HTR-8/SVneo (cell line): ENCODE measurements around the gene TGIF2.

Source experiments
- DNase-seq: peaks from one replicate; pipeline ENCODE4 v3.0.0; 2011; ENCODE audit warnings: low spot score, mixed read lengths; ENCODE audit not compliant: insufficient read length
- FAIRE-seq: peaks from 2 replicates; lab custom pipeline; 2011; peaks lifted over from hg19 to GRCh38; lab: Jason Lieb, UNC

TGIF2 gene

DNA sequence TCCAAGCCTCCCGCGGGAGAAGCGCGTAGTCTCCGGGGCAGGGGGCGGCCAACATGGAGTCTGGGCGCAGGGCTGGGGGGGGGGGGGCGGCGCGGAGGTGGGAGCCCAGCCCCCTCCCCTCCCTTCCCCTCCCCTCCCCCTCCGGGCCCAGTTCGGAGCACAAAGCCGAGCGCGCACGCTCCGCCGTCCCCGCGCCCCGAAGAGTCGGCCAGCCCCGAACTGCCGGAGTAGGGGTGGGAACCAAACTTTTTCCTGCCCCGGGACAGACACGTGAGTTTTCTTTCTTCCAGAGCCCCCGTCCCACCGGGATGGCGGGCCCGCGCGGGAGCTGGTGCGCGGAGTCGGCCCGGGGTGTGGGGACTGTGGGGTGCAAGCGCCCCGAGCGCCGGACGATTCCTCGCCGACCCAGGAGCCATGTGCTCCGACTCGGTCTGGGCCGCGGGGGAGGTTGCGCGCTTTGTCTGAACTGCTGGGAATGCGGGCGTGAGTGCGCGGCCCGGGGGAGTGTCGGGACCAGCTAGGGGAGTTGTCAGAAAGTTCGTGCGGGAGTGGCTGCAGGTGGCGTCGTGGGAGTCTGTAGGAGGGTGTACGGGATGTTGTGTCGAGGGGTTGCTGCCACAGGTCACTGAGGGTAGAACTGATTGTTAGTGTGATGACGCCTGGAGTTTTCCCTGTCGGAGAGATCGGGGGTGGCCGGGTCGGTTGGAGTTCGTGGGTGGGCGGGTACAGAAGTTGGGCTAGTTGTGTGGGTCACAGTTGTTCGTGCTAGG lies 1.2 kb downstream of the TGIF2 start:
- FAIRE-seq (peak; percentile 95), DNase-seq (peak; percentile 69)

DNA sequence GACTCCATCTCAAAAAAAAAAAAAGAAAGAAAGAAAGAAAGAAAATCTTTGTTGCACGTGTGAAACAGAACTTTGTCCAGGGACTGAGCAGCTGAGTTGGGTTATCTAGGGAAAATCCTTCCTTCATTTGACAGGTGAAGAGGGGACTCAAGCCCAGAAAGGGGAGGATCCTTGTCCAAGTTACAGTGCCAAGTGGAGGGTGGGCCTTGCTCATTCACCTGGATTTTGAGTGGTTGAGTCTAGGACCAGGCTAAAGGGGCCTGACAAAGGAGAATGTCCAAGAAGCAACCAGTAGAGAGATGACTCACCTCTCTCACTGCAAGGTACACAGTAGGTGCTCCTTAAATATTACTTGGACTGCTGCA lies 2.7 kb downstream of the TGIF2 start:
- DNase-seq = no peak
- FAIRE-seq = no peak

DNA sequence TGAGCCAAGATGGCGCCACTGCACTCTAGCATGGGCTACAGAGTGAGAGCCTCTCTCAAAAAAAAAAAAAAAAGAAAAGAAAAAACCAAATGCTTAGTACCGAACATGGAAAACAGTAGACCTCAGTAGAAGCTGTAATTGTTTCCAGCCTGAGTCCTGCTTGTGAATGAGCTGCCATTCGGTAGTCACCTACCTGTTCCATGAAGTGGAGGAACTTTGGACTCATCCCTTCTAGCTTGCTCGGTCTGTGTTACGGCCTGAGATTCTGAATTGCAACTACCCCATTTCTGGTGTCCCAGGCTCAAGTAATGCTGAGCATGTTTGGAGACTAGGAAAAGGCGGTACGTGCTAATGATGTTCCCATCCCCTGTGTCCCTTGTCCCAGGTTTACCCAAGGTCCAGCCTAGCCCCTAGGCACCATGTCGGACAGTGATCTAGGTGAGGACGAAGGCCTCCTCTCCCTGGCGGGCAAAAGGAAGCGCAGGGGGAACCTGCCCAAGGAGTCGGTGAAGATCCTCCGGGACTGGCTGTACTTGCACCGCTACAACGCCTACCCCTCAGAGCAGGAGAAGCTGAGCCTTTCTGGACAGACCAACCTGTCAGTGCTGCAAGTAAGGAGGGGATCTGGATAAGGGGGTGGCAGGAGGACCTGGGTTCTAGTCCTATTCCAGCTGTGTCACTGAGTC lies 5.1 kb downstream of the TGIF2 start:
- DNase-seq (no peak), FAIRE-seq (peak; percentile 57)

DNA sequence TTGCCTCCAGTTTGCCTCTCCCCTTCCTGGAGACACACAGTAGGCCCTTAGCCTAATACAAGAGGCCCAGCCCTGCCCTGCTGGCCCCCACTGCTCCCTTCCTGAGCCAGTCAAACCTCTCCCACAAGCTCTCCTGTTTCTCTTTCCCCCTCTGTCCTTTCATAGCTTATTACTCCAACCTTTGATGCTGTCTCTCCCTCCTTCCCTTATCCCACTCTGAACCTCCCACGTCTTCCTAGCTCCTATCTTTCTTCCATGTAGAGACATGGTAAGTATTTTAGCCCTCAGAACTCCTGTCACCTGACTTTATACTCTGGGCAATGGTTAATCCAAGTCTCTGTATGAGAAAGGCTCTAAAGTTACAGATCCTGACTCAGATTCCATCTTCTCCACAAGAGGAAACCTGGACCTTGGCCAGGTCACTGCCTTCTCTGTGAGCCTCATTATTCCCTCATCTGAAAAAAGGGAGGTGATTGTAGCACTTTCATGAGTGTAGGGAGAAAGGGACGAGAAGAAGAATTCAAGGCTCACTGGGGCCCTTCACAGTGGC lies 6.7 kb downstream of the TGIF2 start:
- FAIRE-seq (no peak), DNase-seq (no peak)

DNA sequence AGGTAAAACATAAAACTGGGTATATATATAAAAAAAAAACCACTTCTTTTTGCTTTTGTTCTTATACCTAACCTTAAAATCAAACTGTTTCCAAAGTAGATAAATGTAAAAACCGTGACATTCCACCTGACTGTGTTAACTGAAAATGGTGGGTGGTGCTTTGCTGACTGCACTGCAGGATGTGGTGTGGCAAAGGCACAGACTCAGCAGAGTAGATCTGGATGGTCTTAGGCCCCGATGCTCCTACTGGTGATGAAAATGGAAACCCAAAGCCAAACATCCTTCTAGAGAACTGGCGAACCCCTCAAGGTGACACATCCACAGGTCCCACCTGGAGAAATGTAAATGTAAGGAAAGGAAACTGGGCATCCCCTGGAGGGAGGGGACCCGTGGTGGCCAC lies 8.9 kb downstream of the TGIF2 start:
- FAIRE-seq (no peak), DNase-seq (no peak)

DNA sequence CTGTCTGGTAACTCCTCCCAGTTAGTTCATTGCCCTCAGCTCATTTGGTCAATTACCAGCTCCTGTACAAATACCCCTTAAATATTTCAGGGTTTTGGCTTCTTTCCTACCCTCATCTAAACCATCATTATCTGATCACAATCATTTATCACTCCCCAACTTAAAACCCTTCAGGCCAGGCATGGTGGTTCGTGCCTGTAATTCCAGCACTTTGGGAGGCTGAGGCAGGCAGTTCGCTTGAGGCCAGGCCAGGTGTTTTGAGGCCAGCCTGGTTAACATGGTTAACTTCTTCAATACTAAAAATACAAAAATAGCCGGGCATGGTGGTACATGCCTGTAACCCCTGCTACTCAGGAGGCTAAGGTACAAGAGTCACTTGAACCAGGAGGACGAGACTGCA lies 9.4 kb downstream of the TGIF2 start:
- FAIRE-seq (no peak), DNase-seq (no peak)

DNA sequence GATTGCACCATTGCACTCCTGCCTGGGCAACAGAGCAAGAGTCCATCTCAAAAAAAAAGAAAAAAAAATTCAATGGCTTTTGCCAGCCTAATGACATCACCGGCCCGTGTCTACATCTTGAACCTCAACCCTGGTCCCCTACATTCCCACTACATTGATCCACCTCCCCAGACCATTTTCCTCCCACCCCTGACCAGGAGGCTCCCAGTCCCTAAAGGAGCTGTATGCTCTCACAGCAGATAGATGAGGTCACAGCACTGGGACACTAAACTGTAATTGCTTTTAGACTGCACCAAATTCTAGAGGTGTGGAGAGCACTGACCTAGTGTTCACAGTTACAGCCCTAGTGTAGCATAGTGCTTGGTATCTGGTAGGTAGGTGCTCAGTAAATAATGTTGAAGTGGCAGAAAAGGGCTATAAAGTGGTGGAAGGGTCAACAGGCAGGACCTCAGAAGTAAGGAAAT lies 10.7 kb downstream of the TGIF2 start:
- peak; percentile 40 for FAIRE-seq

DNA sequence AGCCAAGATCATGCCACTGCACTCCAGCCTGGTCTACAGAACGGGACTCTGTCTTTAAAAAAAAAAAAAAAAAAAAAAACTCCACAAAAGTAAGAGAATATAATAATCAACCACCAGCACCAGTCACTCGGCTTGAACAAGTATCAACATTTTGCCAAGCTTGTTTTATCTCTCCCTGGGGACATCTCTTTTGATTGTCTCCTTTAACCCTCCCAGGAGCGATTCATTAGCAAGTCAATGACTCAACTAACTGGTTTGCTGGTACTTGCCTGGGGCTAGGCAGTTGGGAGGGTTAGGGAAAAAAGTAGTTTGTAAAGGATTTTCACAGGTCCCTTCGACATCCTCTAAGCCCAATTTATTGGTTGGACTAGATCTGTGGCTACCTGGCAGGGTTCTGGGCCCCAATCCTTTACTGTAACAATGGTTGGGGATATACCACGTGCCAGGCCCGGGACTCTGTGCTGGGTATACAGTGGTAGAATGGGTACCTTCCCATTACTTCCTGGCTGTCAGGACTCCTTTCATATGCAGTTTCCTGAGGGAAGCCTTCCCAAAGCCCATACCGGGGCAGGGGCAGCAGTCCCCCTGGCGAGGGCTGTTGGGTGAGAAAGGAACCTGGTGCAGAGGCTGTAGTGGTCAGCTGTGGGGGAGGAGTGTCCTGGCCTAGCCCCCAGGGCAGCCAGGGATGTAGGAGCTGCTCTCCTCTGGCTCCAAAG lies 12.2 kb downstream of the TGIF2 start:
- FAIRE-seq (no peak), DNase-seq (no peak)

More for the DNA sequence above, 10.7 kb downstream of the TGIF2 start:
- DNase-seq = no peak

DNA sequence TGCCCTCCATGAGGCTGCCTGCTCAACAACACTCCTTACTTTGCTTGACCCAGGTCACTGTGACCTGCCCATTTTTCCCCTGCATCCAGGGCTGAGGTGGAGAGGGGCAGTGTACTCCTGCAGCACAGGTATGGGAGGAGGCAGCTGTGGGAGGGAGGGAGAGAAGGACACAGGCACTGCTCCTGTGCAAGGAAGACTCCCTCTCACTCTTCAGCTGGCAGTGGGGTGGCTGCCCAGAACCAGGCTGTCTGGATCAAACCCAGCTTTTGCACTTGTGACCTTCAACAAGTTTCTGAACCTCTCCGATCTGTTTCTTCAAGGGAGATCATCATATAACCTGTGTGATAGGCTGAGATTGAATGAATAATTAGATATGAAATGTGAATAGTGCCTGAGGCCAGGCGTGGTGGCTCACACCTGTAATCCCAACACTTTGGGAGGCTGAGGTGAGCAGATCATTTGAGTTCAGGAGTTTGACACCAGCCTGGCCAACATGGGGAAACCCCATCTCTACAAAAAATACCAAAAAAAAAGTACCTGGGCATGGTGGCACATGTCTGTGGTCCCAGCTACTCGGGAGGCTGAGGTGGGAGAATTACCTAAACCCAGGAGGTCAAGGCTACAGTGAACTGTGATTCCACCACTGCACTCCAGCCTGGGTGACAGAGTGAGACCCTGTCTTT lies 14.1 kb downstream of the TGIF2 start:
- FAIRE-seq = peak; percentile 31
- no peak for DNase-seq

DNA sequence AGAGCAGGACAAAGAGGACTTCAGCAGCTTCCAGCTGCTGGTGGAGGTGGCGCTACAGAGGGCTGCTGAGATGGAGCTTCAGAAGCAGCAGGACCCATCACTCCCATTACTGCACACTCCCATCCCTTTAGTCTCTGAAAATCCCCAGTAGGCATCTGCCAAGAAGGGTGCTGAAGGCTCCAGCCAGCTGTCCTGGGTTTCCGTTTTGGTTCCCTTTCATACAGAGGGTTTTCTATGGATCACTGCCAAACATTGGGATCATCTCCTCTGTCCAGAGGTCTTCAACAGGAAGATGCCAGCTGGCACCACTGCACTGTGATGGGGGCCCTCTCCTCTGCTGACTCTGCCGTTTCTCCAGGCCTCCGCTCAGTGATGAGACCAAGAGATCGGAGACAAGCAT lies 17.9 kb downstream of the TGIF2 start:
- no peak for FAIRE-seq
- no peak for DNase-seq

DNA sequence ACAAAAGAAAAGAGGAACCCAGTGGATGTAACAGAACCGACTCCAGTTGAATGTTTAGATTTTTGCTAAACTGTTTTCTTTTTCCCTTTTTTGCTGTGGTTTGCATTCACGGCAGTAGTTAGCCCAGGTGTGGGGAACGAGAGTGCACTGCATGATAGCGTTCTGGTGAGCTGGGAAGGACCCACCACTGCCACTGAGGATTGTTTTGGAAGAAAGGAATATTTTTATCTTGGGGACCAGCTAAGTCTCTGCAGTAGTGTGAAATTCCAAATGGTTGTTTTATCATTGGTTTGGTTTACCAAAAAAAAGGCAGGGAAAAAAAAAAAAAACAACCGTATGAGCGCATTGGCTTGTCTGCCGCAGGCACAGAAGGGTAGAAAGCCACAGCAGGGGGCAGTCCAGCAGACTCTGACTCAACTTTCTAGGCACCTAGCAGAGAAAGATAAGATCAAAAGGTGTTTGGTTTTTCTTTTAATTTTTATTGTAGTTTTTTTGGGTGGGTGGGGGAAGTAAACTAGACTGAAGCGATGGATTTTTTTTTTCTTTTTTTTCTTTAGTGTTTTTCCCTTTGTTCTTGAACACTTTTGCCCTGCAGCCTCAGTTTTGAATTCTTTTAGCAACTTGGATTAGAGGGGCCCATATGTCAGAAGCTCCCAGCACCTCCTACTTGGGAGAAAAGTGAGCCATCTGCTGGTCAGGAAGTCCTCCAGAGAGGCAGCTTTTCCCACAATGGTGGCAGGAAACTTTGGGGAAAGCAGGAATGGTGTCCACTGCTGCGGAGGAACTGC lies 18.7 kb downstream of the TGIF2 start:
- DNase-seq = no peak
- peak; percentile 9 for FAIRE-seq

DNA sequence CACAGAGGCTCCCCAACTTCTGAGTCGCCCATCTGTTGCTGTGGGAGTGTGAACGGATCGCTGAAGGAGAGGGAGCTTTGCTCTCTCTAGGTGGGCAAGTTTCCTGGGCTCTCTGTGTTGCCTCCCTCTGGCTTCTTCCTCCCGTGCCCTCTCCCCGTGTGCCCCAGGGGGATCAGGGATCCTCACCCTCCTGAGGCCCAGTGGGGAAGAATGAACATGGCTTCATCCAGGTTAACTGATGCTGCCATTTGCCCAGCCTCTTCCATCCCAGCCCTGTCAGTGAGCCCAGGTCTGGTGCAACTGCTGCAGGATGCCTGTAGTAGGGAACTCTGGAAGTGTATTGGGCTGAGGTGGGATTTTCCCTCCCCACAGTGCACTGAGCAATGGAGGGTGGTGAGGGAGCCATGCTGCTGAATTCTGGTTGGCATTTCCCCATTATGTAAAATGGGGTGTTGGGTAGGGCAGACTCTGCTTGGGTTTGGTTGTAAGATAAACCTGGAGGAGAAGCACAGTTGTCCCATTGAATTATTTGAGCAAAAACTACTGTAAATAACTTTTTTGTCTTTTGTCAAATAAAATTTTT lies 20.0 kb downstream of the TGIF2 start:
- FAIRE-seq (no peak), DNase-seq (no peak)

DNA sequence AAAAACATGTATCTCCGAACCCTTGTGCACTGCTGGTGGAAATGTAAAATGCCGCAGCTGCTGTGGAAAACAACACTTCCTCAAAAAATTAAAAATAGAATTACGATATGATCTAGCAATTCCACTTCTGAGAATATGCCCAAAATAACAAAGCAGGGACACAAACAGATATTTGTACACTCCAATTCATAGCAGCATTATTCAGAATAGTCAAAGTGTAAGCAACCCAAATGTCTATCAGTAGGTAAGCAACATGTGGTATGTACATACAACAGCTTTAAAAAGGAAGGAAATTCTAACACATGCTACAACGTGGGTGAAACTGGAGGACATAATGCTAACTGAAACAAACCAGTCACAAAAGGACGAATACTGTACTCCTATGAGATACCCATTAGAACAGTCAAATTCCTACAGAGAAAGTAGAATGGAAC lies 26.5 kb downstream of the TGIF2 start:
- DNase-seq (no peak), FAIRE-seq (no peak)

DNA sequence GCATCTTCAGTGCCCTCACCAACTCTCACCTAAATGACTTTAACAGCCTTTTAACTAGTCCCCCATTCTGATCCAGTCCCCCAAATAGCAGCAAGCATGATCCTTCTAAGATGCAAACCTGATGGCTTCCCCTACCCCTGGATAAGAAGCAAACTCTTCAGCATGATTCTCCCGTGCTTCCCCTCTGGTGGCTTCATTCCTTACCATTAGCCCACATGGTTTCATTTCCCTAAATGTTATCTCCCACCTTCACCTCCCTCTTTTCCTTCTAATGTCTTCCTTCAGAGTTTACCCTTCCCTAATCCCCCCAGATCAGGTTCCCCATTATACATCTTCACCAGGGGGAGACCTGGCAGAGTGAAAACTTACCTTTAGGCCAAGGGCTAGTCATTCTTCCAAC lies 28.1 kb downstream of the TGIF2 start:
- no peak for DNase-seq
- FAIRE-seq = no peak

DNA sequence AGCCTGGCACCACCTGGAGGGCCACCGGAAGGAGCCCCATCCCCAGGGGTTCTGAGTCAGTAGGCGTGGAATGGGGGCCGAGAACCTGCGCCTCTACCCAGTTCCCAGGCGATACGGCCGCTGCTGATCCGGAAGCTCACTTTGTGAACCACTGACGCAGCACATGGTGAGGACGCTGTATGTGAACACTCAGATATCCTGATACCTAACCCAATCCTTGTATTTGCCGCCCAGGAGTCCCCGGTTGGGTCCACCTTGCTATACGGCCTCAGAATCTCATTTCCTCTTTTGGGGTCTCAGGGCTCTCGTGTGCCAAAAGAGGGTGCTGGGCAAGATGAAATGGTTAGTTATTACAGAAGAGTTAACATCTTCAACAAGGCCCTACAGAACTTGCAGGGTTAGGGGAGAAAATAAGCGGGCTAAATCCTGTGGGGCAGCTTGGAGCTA lies 31.6 kb downstream of the TGIF2 start:
- no peak for DNase-seq
- FAIRE-seq = no peak

DNA sequence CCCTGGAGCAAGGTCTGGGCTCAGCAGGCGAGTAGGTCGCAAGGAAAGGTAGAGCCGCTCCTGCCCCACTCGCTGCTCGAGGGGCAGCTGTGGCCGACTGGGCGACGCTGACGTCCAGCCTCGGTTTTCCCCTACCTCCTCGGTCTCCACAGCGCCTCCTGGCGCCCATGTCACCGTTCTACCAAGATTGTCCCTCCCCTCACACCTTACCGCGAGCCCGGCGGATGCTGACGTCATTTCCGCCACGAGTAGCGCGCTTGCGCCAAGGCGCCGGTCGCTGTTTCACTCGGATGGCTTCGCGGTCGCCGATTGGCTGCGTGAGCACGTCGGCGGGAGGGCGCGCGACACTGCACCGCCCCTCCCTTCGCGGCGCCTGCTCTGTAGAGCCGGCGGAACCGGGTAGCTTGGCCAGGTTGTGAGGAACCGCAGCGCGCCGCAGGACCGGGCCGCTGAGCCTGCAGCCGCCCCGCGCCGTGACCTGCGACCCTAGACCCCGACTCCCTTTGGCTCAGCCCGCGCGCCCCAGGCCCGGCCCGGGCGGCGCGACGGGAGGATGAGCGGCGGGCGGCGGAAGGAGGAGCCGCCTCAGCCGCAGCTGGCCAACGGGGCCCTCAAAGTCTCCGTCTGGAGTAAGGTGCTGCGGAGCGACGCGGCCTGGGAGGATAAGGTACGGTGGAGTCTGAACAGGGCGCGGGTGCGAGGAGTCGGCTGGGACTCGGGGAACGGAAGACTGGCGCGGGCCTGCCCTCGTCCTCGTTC lies 32.2 kb downstream of the TGIF2 start, which contains the start of gene RAB5IF:
TSS of gene RAB5IF (plus strand) at position 381 of the 759 bp plus-strand sequence. CDS start at position 554, 173 bp downstream.
- peak; percentile 100 for DNase-seq
- FAIRE-seq = peak; percentile 100

DNA sequence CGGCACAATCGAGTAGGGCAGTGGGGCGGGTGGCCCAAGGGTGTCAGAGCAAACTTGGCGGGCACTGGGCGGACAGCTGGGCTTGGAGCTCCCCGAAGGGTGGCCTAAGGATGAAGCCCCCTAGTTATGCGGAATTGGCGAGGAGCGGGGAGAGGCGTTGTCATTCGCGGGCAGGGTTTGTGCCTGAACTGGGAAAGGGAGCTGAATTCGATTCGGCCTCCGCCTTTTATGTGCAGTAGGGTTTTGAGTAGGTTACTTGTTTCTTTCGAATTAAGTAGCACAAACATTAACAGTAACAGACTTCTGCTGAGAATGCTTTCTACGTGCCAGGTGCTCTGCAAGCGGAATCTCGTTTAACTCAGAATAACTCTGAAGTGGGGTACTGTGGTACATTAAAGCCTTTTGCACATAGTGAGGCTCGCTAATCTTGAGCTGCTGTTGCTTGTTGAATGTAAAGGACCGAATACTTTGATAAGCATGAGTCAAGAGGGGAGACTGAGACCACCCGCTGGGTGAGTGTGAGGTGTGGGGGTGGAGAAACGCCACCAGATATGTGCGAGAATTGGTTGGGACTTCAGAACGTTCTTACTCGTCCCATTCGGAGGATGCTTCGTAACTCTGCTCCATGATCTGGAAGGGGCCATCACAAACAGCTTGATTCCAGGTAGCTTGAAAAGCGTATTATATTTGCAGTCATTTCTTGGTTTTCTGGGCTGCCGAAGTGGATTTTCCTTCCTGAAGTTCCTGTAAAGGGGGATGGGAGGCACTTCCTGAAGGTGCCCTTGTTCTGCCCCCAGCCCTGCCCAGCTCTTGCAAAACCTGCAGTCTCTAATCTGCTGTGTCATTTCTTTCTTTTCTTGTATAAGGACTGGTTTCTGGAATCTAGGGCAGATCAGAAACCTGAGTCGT lies 33.0 kb downstream of the TGIF2 start:
- DNase-seq (no peak), FAIRE-seq (no peak)
